ENCODE data around the gene NDUFB2. TPM values are rescaled to one million over a fixed set of nuclear protein-coding genes. Genes with fewer than 3 reads are reported as not detected.
"Not testable (repeated sequence)": the region's sequence is repeated elsewhere in the genome, so short reads cannot be mapped to it uniquely, and the experiment has no call there.

The NDUFB2 gene
- 335 and 337 TPM in 2 replicates for total RNA-seq (2014; rRNA removed; shearing (Covaris generic); ENCODE audit: low replicate concordance)

- in situ Hi-C loops (cut with HindIII; ENCODE audit: low pct_unique_long_range_greater_than_20kb, low sequenced_read_pairs) = no loop called here
- DNase-seq (ENCODE audit: low read depth) = peak; percentile 91
These were observed at the start of gene NDUFB2 for GRCh38 chr7:140696680-140697446. Gene NDUFB2, plus strand, starts transcription at chr7:140696708. Its CDS starts 37 bp downstream, at chr7:140696745.

GRCh38 chr7:140646931-140647647 lies 49.4 kb upstream of the NDUFB2 start:
- in situ Hi-C loops (cut with HindIII; ENCODE audit: low pct_unique_long_range_greater_than_20kb, low sequenced_read_pairs) = no loop called here

GRCh38 chr7:140649556-140650205 lies 46.8 kb upstream of the NDUFB2 start:
- in situ Hi-C loops (cut with HindIII; ENCODE audit: low pct_unique_long_range_greater_than_20kb, low sequenced_read_pairs) = no loop called here
- DNase-seq (ENCODE audit: low read depth) = no peak

More at GRCh38 chr7:140646931-140647647, 49.4 kb upstream of the NDUFB2 start:
- peak; percentile 23 for DNase-seq (ENCODE audit: low read depth)

GRCh38 chr7:140650367-140650766 lies 46.1 kb upstream of the NDUFB2 start:
- in situ Hi-C loops (cut with HindIII; ENCODE audit: low pct_unique_long_range_greater_than_20kb, low sequenced_read_pairs) = no loop called here
- no peak for DNase-seq (ENCODE audit: low read depth)

DNA sequence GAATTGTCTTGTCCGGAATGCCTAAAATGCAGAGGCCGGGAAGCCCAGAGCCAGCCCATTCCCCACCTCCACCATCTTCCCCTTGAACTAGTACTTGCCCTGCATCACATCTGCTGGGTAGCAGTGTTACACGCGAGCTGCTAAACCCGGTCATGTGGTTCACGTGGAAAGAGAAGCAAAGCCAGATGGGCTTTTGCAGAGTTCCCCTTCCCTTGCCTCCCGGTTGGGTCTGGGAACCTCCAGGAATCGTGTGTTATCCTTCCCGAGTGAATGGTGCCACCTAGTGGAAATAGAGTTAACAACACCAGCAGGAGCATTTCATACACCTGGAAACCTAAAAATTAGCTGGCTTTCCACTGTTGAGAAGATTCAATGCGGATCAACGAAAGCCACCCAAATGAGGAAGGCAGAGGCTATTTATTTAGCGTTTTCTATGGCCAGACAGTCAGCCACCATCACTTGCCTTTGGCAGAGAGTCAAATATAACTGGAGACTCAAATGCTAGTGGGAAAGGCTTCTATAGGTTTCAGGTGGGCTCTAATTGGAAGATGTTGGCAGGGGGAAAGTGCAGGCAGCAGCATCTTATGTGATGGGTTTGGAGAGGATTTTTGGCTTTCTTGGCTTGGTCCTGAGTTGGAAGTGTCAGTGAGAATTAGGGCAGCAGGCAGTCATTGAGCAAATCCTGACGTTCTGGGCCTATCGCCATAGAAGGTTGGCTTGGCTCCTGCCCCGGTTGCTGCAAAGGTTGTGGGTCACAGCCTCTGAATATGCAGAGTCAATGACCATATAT lies 43.0 kb upstream of the NDUFB2 start:
- peak; percentile 51 for DNase-seq (ENCODE audit: low read depth)
- in situ Hi-C loops (cut with HindIII; ENCODE audit: low pct_unique_long_range_greater_than_20kb, low sequenced_read_pairs) = no loop called here

DNA sequence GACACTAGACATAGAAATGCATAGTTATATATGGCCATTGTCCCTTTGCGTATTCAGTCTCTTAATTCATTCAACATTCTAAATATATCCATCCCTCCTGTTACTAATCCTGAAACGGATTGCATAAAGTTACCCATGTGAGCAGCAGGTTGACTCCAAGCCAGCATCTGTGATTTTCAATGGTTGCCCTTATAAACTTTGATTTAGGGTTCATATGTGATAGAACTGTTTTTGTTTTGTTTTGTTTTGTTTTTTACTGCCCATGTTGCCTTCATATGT lies 42.5 kb upstream of the NDUFB2 start:
- in situ Hi-C loops (cut with HindIII; ENCODE audit: low pct_unique_long_range_greater_than_20kb, low sequenced_read_pairs) = no loop called here
- no peak for DNase-seq (ENCODE audit: low read depth)

GRCh38 chr7:140654661-140655060 lies 41.8 kb upstream of the NDUFB2 start:
- in situ Hi-C loops (cut with HindIII; ENCODE audit: low pct_unique_long_range_greater_than_20kb, low sequenced_read_pairs) = no loop called here

GRCh38 chr7:140655511-140656408 lies 40.7 kb upstream of the NDUFB2 start:
- in situ Hi-C loops (cut with HindIII; ENCODE audit: low pct_unique_long_range_greater_than_20kb, low sequenced_read_pairs) = no loop called here
- no peak for DNase-seq (ENCODE audit: low read depth)

More at GRCh38 chr7:140654661-140655060, 41.8 kb upstream of the NDUFB2 start:
- no peak for DNase-seq (ENCODE audit: low read depth)

DNA sequence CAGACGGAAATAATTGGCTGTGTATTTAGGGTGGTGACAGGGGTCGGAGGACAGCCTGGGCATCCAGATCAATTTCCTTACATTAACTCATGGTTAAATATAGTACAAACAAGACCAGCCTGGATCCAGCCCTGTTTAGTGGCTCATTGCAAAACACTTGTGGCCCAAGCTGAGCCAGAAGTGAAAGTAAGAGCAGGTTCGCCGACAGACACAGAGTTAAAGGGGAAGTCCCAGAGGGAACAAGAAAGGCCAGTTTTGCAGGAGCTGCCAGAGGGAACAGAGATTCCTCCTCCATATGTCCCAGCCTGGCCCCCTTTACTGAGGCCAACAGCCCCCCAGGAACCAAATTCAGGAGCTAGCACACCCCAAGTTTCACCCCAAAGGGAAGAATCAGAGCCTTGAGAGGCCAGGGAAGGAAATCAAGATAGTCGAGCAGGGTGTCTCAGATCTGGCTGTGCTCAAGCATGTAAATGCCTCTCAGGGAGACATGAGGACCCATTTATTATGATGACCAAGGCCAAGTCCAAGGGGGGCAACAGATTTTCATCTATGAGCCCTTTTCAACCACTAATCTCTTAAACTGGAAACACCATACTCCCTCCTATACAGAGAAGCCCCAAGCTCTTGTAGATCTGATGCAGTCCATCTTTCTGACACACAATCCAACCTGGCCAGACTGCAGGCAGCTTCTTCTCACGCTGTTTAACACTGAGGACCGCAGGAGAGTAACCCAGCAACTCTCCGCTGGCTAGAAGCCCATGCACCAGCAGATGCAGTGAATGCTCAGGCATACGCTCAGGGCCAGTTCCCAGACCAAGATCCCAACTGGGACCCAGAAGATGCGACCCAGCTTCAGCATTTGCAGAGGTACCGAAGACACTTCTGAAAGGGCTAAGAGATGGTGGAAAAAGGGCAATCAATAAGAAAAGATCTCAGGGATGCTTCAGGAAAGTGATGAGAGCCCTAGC lies 39.7 kb upstream of the NDUFB2 start:
- no peak for DNase-seq (ENCODE audit: low read depth)
- in situ Hi-C loops (cut with HindIII; ENCODE audit: low pct_unique_long_range_greater_than_20kb, low sequenced_read_pairs) = no loop called here

DNA sequence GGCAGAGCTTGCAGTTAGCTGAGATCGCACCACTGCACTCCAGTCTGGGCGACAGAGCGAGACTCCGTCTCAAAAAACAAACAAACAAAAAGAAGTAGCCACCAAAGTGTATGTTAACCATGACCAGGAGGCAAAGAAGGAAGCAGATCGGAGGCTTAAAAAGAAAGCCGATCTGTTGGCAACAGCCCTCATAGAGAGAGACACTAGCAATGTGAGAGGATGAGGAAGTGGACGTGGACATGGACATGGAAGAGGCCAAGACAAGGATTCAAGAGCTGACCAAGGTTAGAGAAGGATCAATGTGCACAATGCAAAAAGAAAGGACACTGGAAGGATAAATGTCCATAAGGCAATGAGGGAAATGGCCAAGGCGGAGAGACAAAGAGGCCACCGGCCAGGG lies 38.6 kb upstream of the NDUFB2 start:
- in situ Hi-C loops (cut with HindIII; ENCODE audit: low pct_unique_long_range_greater_than_20kb, low sequenced_read_pairs) = no loop called here
- DNase-seq (ENCODE audit: low read depth) = no peak

GRCh38 chr7:140659856-140660255 lies 36.7 kb upstream of the NDUFB2 start:
- in situ Hi-C loops (cut with HindIII; ENCODE audit: low pct_unique_long_range_greater_than_20kb, low sequenced_read_pairs) = no loop called here
- DNase-seq (ENCODE audit: low read depth) = no peak

DNA sequence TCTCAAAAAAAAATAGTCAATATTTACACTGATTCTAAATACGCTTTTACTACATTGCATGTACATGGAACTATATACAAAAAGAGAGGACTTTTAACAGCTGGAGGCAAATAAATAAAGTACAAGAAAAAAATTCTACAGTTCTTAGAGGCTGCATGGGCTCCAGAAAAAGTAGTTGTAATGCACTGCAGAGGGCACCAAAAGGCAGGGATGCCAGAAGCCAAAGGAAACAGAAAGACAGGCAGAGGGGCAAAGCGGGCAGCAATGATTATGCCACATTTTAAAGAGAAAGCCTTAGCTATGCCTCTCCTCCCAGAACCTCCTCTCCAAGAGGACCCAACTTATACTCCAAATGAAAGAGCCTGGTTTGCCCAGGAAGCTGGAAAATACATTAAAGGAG lies 35.4 kb upstream of the NDUFB2 start:
- in situ Hi-C loops (cut with HindIII; ENCODE audit: low pct_unique_long_range_greater_than_20kb, low sequenced_read_pairs) = no loop called here
- no peak for DNase-seq (ENCODE audit: low read depth)

DNA sequence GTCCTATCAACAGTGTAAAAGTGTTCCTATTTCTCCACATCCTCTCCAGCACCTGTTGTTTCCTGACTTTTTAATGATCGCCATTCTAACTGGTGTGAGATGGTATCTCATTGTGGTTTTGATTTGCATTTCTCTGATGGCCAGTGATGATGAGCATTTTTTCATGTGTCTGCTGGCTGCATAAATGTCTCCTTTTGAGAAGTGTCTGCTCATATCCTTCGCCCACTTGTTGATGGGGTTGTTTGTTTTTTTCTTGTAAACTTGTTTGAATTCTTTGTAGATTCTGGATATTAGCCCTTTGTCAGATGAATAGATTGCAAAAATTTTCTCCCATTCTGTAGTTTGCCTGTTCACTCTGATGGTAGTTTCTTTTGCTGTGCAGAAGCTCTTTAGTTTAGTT lies 33.6 kb upstream of the NDUFB2 start:
- DNase-seq (ENCODE audit: low read depth); in situ Hi-C loops (cut with HindIII; ENCODE audit: low pct_unique_long_range_greater_than_20kb, low sequenced_read_pairs): not testable (repeated sequence)

DNA sequence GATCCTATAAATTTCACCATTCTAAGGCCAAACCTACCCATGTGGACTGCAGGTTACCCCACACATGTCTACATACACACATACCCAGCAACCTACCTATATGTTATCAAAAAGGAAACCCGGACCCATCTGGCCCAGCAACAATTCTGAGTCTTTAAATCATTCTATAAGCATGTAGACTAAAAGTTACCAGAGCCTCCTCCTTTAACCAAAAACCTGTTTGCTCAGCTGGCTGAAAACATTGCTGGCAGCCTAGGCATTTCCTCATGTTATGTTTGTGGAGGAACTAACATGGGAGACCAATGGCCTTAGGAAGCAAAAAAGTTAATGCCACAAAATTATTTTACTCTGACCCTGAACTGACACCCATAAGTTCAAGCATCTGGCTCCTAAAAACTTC lies 29.0 kb upstream of the NDUFB2 start:
- in situ Hi-C loops (cut with HindIII; ENCODE audit: low pct_unique_long_range_greater_than_20kb, low sequenced_read_pairs) = no loop called here
- DNase-seq (ENCODE audit: low read depth) = no peak

- DNase-seq (ENCODE audit: low read depth) = no peak
- in situ Hi-C loops (cut with HindIII; ENCODE audit: low pct_unique_long_range_greater_than_20kb, low sequenced_read_pairs) = no loop called here
These were observed 27.9 kb upstream of the NDUFB2 start for GRCh38 chr7:140668641-140669040.

DNA sequence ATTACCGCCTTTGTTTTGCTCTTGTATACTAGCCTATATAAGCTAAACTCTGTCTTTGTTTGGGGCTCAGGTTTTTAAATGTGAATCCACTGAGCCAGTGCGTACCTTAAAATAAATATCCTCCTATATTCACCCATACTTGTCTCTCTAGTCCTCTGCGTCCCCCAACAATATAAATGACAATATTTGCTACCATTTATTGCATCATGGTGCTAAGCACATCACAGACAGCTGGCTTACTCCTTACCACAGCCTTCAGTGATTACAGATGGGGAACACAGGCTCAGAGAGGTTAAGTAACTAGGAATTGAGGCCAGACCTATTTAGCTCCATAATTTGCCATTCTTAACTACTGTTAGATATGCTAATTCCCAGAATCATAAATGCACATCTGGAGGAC lies 27.2 kb upstream of the NDUFB2 start:
- DNase-seq (ENCODE audit: low read depth) = no peak

GRCh38 chr7:140669862-140670261 lies 26.6 kb upstream of the NDUFB2 start:
- in situ Hi-C loops (cut with HindIII; ENCODE audit: low pct_unique_long_range_greater_than_20kb, low sequenced_read_pairs); DNase-seq (ENCODE audit: low read depth): not testable (repeated sequence)

More for the DNA sequence above, 27.2 kb upstream of the NDUFB2 start:
- in situ Hi-C loops (cut with HindIII; ENCODE audit: low pct_unique_long_range_greater_than_20kb, low sequenced_read_pairs) = no loop called here
